ENCODE results near the gene HIVEP1. TPM values are rescaled to one million over a fixed set of nuclear protein-coding genes. Genes with fewer than 3 reads are reported as not detected.

The HIVEP1 gene
- total RNA-seq, 3 donors from 2014 or later (not counting 1 experiment from before 2014, with no cell fraction given) = 26.3 to 37.9 (median 28.4) TPM

- no peak for TF ChIP-seq CTCF (IDR thresholded peaks at IDR 0.05)
- no peak overlapping the region for H3K27ac ChIP-seq (ENCODE audit: low read length)
- H3K4me1 ChIP-seq (ENCODE audit: control insufficient read depth, insufficient read depth, low read length) = no peaks in the 10 kb centered on the region
- WGBS (ENCODE audit: insufficient coverage) = 89% methylated on average over 8 of the region's 9 CpGs
- intact Hi-C loops (cut with micrococcal nuclease) = no loop called here
- no peak overlapping the region for H3K4me3 ChIP-seq (ENCODE audit: low read length)
- no peak for ATAC-seq
- Mint-ChIP-seq H3K4me1 (peaks cover 11 to 15% of the 10 kb centered on the region in 2 donors), H3K9me3 (no peaks in the 10 kb centered on the region), H3K27ac (no peak overlapping the region), H3K36me3 (no peaks in the 10 kb centered on the region), H3K27me3 (ENCODE audit: low read depth in 2 of 2) (no peaks in the 10 kb centered on the region), H3K4me3 (no peak overlapping the region)
- no peaks in the 10 kb centered on the region for H3K36me3 ChIP-seq (ENCODE audit: control insufficient read depth, insufficient read depth, low read length)
- H3K9me3 ChIP-seq (ENCODE audit: control insufficient read depth, insufficient read depth, low read length) = no peaks in the 10 kb centered on the region
- H3K27me3 ChIP-seq (ENCODE audit: control insufficient read depth, insufficient read depth, low read length) = no peaks in the 10 kb centered on the region
- DNase-seq = no peak
Observed at GRCh38 chr6:12077021-12077710, 65.1 kb downstream of the HIVEP1 start.

- no peaks in the 10 kb centered on the region for H3K9me3 Mint-ChIP-seq
- ATAC-seq = no peak
- intact Hi-C loops (cut with micrococcal nuclease) = no loop called here
Observed at GRCh38 chr6:12078014-12078413, 65.9 kb downstream of the HIVEP1 start.

GRCh38 chr6:12081771-12082170 is 69.7 kb downstream of the HIVEP1 start:
- intact Hi-C loops (cut with micrococcal nuclease) = no loop called here
- no peaks in the 10 kb centered on the region for H3K9me3 ChIP-seq (ENCODE audit: control insufficient read depth, insufficient read depth, low read length)
- Mint-ChIP-seq H3K9me3 (no peaks in the 10 kb centered on the region), H3K4me3 (no peak overlapping the region), H3K36me3 (no peaks in the 10 kb centered on the region), H3K4me1 (peaks cover 31 to 34% of the 10 kb centered on the region in 2 donors), H3K27ac (no peak overlapping the region), H3K27me3 (ENCODE audit: low read depth in 2 of 2) (no peaks in the 10 kb centered on the region)
- no peaks in the 10 kb centered on the region for H3K4me1 ChIP-seq (ENCODE audit: control insufficient read depth, insufficient read depth, low read length)
- 68% methylated on average over 2 of the region's 2 CpGs for WGBS (ENCODE audit: insufficient coverage)
- no peak overlapping the region for H3K27ac ChIP-seq (ENCODE audit: low read length)
- DNase-seq (no peak), ATAC-seq (no peak)
- H3K36me3 ChIP-seq (ENCODE audit: control insufficient read depth, insufficient read depth, low read length) = no peaks in the 10 kb centered on the region
- H3K27me3 ChIP-seq (ENCODE audit: control insufficient read depth, insufficient read depth, low read length) = no peaks in the 10 kb centered on the region
- no peak for TF ChIP-seq CTCF (IDR thresholded peaks at IDR 0.05)
- no peak overlapping the region for H3K4me3 ChIP-seq (ENCODE audit: low read length)

More at GRCh38 chr6:12078014-12078413, 65.9 kb downstream of the HIVEP1 start:
- Histone ChIP-seq H3K27me3 (ENCODE audit: control insufficient read depth, insufficient read depth, low read length) (no peaks in the 10 kb centered on the region), H3K4me3 (ENCODE audit: low read length) (no peak overlapping the region), H3K9me3 (ENCODE audit: control insufficient read depth, insufficient read depth, low read length) (no peaks in the 10 kb centered on the region), H3K36me3 (ENCODE audit: control insufficient read depth, insufficient read depth, low read length) (no peaks in the 10 kb centered on the region), H3K27ac (ENCODE audit: low read length) (no peak overlapping the region), H3K4me1 (ENCODE audit: control insufficient read depth, insufficient read depth, low read length) (no peaks in the 10 kb centered on the region)
- Mint-ChIP-seq H3K4me1 (peaks cover 11 to 21% of the 10 kb centered on the region in 2 donors), H3K4me3 (no peak overlapping the region), H3K27ac (no peak overlapping the region), H3K36me3 (no peaks in the 10 kb centered on the region), H3K27me3 (ENCODE audit: low read depth in 2 of 2) (no peaks in the 10 kb centered on the region)
- no peak for DNase-seq
- TF ChIP-seq CTCF (IDR thresholded peaks at IDR 0.05) = no peak
- 96% methylated on average over 5 of the region's 5 CpGs for WGBS (ENCODE audit: insufficient coverage)

GRCh38 chr6:12082368-12082767 is 70.3 kb downstream of the HIVEP1 start:
- DNase-seq = no peak
- H3K9me3 Mint-ChIP-seq = no peaks in the 10 kb centered on the region
- intact Hi-C loops (cut with micrococcal nuclease) = no loop called here
- no peaks in the 10 kb centered on the region for H3K9me3 ChIP-seq (ENCODE audit: control insufficient read depth, insufficient read depth, low read length)
- H3K4me3 Mint-ChIP-seq = no peak overlapping the region
- H3K27ac Mint-ChIP-seq = no peak overlapping the region
- H3K27me3 Mint-ChIP-seq (ENCODE audit: low read depth in 2 of 2) = no peaks in the 10 kb centered on the region
- TF ChIP-seq CTCF (IDR thresholded peaks at IDR 0.05) = no peak
- H3K4me3 ChIP-seq (ENCODE audit: low read length) = no peak overlapping the region
- H3K36me3 ChIP-seq (ENCODE audit: control insufficient read depth, insufficient read depth, low read length) = no peaks in the 10 kb centered on the region
- no peak overlapping the region for H3K27ac ChIP-seq (ENCODE audit: low read length)
- ATAC-seq = no peak
- no peaks in the 10 kb centered on the region for H3K4me1 ChIP-seq (ENCODE audit: control insufficient read depth, insufficient read depth, low read length)
- 100% methylated on average over 3 of the region's 3 CpGs for WGBS (ENCODE audit: insufficient coverage)
- H3K4me1 Mint-ChIP-seq = peaks cover 31 to 34% of the 10 kb centered on the region in 2 donors
- H3K27me3 ChIP-seq (ENCODE audit: control insufficient read depth, insufficient read depth, low read length) = no peaks in the 10 kb centered on the region
- H3K36me3 Mint-ChIP-seq = no peaks in the 10 kb centered on the region

All from natural killer cell (primary cell).